NT2/D1 (cell line): ENCODE results near the gene ZNF365.

ENCODE experiments used
- DNase-seq: peaks from one replicate; pipeline ENCODE4 v3.0.0-alpha.2; 2011; ENCODE audit warnings: low read depth, low spot score
- H3K27me3 ChIP-seq: 2 replicates; pipeline ENCODE4 v1.6.0; 2011; ENCODE audit warnings: mild to moderate bottlenecking; ENCODE audit not compliant: insufficient read length, insufficient read depth
- H3K36me3 ChIP-seq: 2 replicates; pipeline ENCODE4 v1.6.1; 2011; ENCODE audit warnings: mild to moderate bottlenecking, low read length, mixed read lengths; ENCODE audit not compliant: insufficient read depth, insufficient read length
- H3K4me1 ChIP-seq: 2 replicates; pipeline ENCODE4 v1.5.1; 2011; ENCODE audit not compliant: insufficient read depth, insufficient read length
- H3K4me3 ChIP-seq: 2 replicates; pipeline ENCODE4 v1.5.1; 2011; ENCODE audit warnings: low read depth; ENCODE audit not compliant: insufficient read length
- H3K9ac ChIP-seq: 2 replicates; pipeline ENCODE4 v1.6.0; 2011; ENCODE audit warnings: low read depth; ENCODE audit not compliant: insufficient read length
- H3K9me3 ChIP-seq: 2 replicates; pipeline ENCODE4 v1.5.1; 2011; ENCODE audit warnings: mild to moderate bottlenecking, low read length; ENCODE audit not compliant: insufficient read depth
- SUZ12 ChIP-seq: IDR thresholded peaks from 2 replicates; pipeline ENCODE4 v1.6.1; 2011; ENCODE audit not compliant: insufficient read length, insufficient read depth; ENCODE audit errors: extremely low read depth
- YY1 ChIP-seq: IDR thresholded peaks from 2 replicates; pipeline ENCODE4 v1.6.1; 2011; ENCODE audit not compliant: insufficient read length, insufficient read depth
- ZNF274 ChIP-seq: IDR thresholded peaks from 2 replicates; pipeline ENCODE4 v1.6.1; 2011; ENCODE audit warnings: mild to moderate bottlenecking, low read depth, low read length

The ZNF365 gene

DNA sequence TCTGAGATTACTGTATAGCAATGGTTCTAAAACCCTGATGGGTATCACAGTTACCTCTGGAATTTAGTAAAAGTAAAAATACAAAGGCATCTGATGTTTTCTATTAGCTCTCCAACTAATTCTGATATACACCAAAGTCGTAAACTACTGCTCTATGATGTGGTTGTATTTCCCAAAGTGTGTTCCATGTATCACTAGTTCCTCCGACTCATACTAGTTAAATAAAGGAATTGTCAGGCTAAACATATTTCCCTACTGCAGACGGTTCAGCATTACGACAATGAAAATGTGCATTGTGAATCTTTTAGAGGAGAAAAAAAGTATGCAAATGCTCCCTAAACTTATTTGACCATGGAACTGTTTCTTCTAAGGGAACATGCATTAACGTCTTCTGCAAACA lies 38.9 kb downstream of the ZNF365 start:
- Histone ChIP-seq H3K36me3 (no peaks in the 10 kb centered on the region), H3K9me3 (0 out of 2 replicates have a peak, but pooled peaks cover 2% of the 10 kb centered on the region), H3K27me3 (no peaks in the 10 kb centered on the region), H3K4me1 (no peaks in the 10 kb centered on the region), H3K9ac (no peak overlapping the region), H3K4me3 (no peak overlapping the region)
- DNase-seq: no peak
- TF ChIP-seq SUZ12 (no peak), YY1 (no peak), ZNF274 (no peak)

GRCh38 chr10:62413652-62414051 lies 39.5 kb downstream of the ZNF365 start:
- no peak for DNase-seq
- Histone ChIP-seq H3K9ac (no peak overlapping the region), H3K36me3 (no peaks in the 10 kb centered on the region), H3K4me3 (no peak overlapping the region), H3K27me3 (no peaks in the 10 kb centered on the region), H3K4me1 (no peaks in the 10 kb centered on the region), H3K9me3 (no peaks in the 10 kb centered on the region)
- TF ChIP-seq SUZ12 (no peak), ZNF274 (no peak), YY1 (no peak)

DNA sequence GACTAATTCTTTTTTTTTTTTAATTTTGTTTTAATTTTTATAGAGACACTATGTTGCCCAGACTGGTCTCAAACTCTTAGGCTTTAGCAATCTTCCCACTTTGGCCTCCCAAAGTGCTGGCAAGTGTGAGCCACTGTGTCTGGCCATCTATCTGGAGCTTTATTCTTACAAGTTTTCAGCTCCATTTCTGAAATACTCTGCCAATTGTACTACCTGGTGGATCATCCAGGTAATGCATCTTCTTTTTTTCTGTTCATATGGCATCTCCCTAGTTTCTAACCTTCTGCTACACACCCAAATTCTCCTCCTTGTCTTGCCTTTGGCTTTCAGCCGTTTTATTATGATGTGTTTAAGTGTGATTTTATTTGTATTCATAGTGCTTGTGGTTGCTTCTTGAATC lies 40.2 kb downstream of the ZNF365 start:
- no peaks in the 10 kb centered on the region for H3K36me3 ChIP-seq
- no peak for DNase-seq
- H3K9ac ChIP-seq: no peak overlapping the region
- no peaks in the 10 kb centered on the region for H3K9me3 ChIP-seq
- H3K4me1 ChIP-seq: no peaks in the 10 kb centered on the region
- H3K27me3 ChIP-seq: no peaks in the 10 kb centered on the region
- TF ChIP-seq YY1 (no peak), SUZ12 (no peak), ZNF274 (no peak)
- no peak overlapping the region for H3K4me3 ChIP-seq

GRCh38 chr10:62422068-62422590 lies 48.0 kb downstream of the ZNF365 start:
- no peak overlapping the region for H3K4me3 ChIP-seq
- no peaks in the 10 kb centered on the region for H3K36me3 ChIP-seq
- no peaks in the 10 kb centered on the region for H3K9me3 ChIP-seq
- H3K9ac ChIP-seq: no peak overlapping the region
- TF ChIP-seq SUZ12 (no peak), YY1 (no peak), ZNF274 (no peak)
- no peak for DNase-seq
- peaks cover 28% of the 10 kb centered on the region for H3K27me3 ChIP-seq
- no peaks in the 10 kb centered on the region for H3K4me1 ChIP-seq

DNA sequence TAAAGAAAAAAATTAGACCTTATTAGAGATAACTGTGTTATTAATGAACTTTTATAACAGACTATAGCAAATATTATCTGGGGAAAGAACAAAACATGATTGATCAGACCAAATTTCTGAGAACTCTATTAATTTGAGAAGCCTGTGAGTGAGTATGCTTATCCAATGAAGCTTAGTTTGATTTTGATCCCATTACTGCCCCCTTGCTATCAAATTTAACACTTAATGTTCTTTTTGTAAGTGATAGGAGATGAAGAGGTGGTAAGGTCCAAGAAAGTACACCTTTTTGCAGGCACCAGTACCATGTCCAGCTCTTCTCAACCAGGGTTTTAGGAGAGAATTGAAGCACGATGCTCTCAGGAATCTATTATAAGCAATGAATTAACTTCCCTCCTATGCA lies 49.9 kb downstream of the ZNF365 start:
- peaks cover 46% of the 10 kb centered on the region for H3K27me3 ChIP-seq
- no peaks in the 10 kb centered on the region for H3K4me1 ChIP-seq
- H3K9me3 ChIP-seq: peaks cover 10% of the 10 kb centered on the region; the same call in 1 of the 2 replicates
- H3K9ac ChIP-seq: no peak overlapping the region
- H3K36me3 ChIP-seq: no peaks in the 10 kb centered on the region
- DNase-seq: no peak
- no peak overlapping the region for H3K4me3 ChIP-seq
- no peak for TF ChIP-seq SUZ12
- no peak for TF ChIP-seq ZNF274
- no peak for TF ChIP-seq YY1

- DNase-seq: no peak
- Histone ChIP-seq H3K9me3 (peaks cover 10% of the 10 kb centered on the region; the same call in 1 of the 2 replicates), H3K4me1 (no peaks in the 10 kb centered on the region), H3K9ac (no peak overlapping the region), H3K36me3 (no peaks in the 10 kb centered on the region), H3K27me3 (peaks cover 53% of the 10 kb centered on the region), H3K4me3 (no peak overlapping the region)
- no peak for TF ChIP-seq SUZ12
- TF ChIP-seq YY1: no peak
- TF ChIP-seq ZNF274: no peak
These were observed 51.9 kb downstream of the ZNF365 start for GRCh38 chr10:62426086-62426485.

DNA sequence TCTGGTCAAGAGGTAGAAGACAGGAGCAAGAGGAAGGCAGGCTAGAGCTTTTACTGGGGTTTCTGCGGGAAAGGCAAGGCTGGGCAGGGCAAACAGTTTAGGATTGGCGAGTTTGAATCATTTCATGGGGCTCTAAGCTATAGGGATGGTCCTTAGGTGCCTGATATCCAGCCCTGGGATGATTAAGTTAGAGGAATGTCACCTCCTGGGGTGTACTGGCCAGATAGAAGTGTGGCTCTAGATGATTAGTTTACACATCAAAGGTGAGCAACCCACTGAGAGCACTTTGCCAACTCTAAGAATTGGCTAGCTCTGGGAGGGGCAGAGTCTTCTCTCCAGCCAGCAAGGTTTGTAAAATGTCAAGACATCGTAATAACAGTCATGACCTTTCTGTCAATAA lies 52.4 kb downstream of the ZNF365 start:
- TF ChIP-seq SUZ12 (no peak), YY1 (no peak), ZNF274 (no peak)
- H3K27me3 ChIP-seq: peaks cover 53% of the 10 kb centered on the region

GRCh38 chr10:62430881-62431280 lies 56.7 kb downstream of the ZNF365 start:
- H3K4me3 ChIP-seq: no peak overlapping the region
- no peak overlapping the region for H3K9ac ChIP-seq
- no peak for TF ChIP-seq SUZ12
- TF ChIP-seq ZNF274: no peak
- TF ChIP-seq YY1: no peak
- peaks cover 10% of the 10 kb centered on the region; the same call in 1 of the 2 replicates for H3K9me3 ChIP-seq
- H3K27me3 ChIP-seq: peaks cover 34% of the 10 kb centered on the region
- DNase-seq: no peak
- H3K4me1 ChIP-seq: no peaks in the 10 kb centered on the region
- no peaks in the 10 kb centered on the region for H3K36me3 ChIP-seq

More for the DNA sequence above, 52.4 kb downstream of the ZNF365 start:
- H3K4me3 ChIP-seq: no peak overlapping the region
- peaks cover 10% of the 10 kb centered on the region; the same call in 1 of the 2 replicates for H3K9me3 ChIP-seq
- H3K36me3 ChIP-seq: no peaks in the 10 kb centered on the region
- no peak overlapping the region for H3K9ac ChIP-seq
- H3K4me1 ChIP-seq: no peaks in the 10 kb centered on the region
- DNase-seq: peak; percentile 16
